HG03565 (cell line): ENCODE data around the gene SLC8B1.

Source experiments
- ATAC-seq: cut with Tn5 transposase; IDR thresholded peaks from one replicate; pipeline ENCODE4 v1.9.1; 2021; ENCODE audit warnings: mild to moderate bottlenecking, moderate library complexity; ENCODE audit not compliant: unreplicated experiment

Gene SLC8B1

GRCh38 chr12:113296557-113297213, 38.2 kb downstream of the SLC8B1 start:
- ATAC-seq: no peak

DNA sequence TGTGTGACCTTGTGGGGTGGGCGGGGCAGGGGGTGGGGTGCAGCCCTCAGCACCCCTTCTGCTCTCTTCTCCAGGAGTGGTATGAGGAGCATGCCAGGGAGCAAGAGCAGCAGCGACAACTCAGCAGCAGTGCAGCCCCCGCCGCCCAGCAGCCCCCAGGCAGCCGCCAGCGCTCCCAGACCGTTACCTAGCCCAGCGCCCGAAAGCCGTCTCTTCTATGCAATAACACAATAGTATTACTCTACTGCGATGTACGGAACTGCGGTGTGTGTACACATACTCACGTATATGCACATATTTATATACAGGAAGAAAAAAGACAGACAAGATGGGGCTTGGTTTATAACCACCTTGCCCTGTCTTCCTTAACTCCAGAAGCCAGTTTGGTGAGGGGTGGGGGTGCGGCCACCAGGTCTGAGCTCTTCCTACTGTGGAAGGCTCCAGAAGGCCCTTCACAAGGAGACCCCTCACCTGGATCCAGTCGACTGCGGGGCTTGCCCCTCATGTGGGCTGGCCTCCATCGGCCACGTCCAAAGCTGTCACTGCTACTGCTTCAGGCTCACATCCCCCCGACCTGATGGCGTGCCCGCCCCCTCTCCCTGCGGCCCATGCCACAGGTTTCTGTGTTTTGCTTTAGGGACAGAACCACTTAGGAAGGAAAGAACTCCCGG, 38.9 kb downstream of the SLC8B1 start:
- ATAC-seq: no peak

- no peak for ATAC-seq
These were observed 41.8 kb downstream of the SLC8B1 start for GRCh38 chr12:113293100-113293499.

DNA sequence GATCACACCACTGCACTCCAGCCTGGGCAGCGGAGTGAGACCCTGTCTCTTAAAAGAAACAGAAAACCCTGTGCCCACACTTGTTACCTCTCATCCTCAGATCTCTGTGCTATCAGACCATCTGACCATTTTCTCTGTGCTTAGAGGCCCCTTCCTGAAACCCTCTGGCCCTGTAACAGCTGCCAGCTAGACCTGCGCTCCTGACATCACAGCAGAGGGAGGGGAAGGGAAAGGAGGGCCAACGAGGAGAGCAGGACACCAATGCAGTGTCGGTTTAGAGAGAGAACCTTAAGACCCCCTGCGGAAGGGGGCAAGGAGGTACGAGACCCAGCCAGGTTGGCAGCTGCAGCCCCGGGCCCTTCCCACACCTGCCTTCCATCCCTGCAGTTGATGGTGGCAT, 42.4 kb downstream of the SLC8B1 start:
- no peak for ATAC-seq

DNA sequence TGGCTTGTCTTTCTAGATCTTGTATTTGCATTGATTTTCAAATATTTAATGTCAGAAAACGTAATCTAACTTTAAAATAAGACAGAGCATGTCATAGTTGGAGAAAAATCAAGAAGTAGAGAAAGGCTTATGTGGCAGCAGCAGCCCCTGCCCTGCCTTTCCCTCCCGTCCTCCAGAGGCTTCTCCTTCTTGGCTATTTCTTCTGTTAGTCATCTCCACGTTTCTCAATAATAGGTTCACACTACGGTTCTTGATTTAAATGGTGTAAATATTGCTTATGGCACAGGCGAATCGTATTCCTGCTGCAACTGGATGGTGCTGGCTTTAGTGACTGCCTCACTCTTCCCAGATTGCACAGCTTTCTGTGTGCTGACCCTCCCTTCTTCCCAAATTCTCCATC, 42.8 kb downstream of the SLC8B1 start:
- no peak for ATAC-seq

- ATAC-seq: no peak
These were observed 43.3 kb downstream of the SLC8B1 start for GRCh38 chr12:113291586-113291985.

DNA sequence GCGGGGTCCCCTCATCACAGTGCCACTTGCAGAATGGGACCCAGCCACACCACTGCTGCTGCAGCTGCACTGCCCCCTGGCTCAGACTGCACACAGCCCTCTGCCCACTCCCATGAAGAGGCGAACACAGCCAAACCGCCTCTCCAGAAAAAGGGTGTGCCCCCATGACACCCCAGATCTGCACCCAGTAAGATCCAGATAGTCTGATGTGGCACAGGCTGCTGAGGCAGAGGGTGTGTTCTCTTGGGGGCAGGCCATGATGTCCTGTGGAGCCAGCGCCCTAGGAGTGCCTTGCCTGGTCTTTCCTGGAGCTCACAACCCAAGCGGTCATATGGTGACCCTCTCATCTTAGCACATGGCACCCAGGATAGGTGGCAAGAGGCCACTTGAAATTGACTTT, 44.4 kb downstream of the SLC8B1 start:
- ATAC-seq: no peak

- ATAC-seq: no peak
These were observed 45.5 kb downstream of the SLC8B1 start for GRCh38 chr12:113289361-113289760.

DNA sequence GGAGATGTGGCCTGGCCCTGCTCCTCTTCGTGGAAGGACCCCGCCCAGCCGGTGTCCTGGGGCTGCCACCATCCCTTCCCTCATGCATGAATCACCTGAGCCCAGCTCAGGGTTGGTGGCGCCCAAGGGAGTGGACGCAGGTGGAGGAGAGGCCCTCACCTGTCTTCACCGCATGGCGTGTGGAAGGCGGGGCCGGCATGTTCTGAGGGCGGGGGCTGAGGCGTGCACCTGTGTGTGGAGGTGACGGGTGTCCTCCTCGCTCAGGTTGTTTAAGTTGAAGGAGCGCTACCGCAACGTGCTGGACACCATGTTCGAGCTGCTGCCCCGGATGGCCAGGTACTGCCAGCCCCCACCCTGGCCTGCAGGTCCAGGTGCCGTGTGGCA, 47.0 kb downstream of the SLC8B1 start:
- ATAC-seq: no peak

- ATAC-seq: no peak
These were observed 47.6 kb downstream of the SLC8B1 start for GRCh38 chr12:113287146-113287898.

- ATAC-seq: no peak
These were observed 48.2 kb downstream of the SLC8B1 start for GRCh38 chr12:113286712-113287111.

DNA sequence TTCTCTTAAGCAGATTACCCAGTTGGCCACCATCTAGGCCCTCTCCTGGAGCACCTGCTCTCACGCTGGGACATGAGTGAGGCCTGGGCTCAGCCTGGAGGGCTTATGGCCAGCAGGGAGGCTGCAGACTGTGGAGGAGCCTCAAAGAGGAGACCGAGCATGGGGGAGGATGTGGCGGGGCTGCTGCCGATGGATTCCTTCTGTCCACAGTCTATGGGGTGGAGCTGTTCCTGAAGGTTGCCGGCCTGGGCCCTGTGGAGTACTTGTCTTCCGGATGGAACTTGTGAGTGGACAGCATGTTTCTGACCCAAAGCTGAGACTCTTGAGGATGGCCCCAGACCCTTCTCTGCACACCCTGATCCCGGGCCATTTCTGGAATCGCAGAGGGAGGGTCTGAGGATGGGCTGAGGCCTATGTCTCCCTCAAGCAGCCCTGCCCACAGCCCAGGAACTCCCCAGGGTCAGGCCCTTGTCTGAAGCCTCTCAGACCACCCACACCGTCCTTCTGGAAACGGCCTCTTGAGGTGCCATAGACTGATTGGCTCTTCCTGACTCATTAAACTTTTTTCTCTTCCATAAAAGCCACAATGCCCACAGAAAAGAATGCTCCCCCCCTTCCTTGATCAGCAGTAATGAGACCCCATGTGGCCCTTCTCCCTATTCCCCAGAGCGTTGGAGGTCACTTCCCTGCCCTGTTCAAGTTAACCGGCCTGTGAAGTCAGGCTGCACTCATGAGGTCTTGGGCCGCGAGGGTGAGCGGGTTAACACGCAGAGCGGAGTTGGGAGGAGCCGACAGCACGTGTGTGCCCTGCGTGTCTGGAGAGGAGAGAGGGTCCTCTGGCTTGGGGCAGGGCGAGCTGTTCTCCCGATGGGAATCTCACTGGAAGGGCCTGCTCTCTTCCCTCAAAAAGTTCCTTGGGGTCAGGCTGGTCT, 49.0 kb downstream of the SLC8B1 start:
- ATAC-seq: no peak

DNA sequence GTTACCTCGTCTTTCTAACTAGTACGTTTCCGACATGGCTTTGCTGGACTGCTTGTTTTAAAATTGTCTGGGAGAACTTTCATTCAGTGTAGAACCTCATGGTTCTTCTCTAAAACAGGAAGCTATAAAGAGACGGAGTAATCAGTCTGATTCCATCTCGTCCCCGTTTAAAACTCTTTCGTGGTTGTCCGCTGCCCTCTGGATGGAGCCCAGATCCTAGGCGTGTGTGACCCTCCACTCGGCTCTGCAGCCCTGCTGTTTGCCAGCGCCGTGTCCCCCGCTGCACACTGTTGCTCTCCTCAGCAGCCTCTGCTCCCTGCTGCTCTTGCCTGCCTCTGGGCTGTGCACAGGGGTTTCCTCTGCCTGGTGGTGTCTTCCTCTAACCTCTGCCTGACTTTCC, 50.2 kb downstream of the SLC8B1 start:
- no peak for ATAC-seq

- ATAC-seq: no peak
These were observed 56.3 kb downstream of the SLC8B1 start for GRCh38 chr12:113278633-113279032.

DNA sequence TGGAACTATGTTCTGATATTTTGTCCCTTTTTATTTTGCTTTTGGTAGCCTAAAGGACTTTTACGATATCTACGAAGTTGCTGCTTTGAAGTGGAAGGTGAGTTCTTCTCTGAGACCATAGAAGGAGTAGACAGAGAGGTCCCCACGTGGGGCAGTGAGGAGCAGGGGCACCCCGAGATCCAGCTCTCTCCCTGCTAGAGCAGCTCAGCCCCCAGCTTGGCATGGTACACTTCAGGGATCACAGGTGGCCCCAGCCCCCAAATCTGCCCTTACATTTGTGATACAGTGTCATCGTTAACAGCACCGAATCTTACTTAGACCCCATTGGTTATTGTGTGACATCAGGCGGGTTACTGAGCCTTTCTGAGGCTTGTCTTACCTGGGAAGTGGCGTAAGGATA, 56.8 kb downstream of the SLC8B1 start:
- no peak for ATAC-seq

DNA sequence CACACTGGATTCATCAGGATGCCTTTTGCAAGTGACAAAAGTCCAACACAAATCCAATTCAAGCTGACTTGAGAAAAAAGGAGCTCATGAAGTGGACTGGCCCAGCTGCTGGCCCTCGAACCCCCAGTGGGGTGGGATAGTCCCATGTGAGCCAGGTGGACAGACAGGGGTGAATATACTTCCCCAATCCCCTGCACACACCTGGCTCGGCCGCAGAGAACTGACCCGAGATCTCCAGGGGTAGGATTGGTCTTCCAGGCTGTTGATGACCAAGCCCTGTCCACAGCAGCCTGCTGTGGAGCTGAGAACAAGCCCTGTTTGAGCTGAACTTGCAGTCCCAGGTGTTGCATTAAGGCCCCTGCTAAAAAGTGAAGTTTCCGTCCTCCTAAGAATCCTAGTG, 57.4 kb downstream of the SLC8B1 start:
- ATAC-seq: no peak

DNA sequence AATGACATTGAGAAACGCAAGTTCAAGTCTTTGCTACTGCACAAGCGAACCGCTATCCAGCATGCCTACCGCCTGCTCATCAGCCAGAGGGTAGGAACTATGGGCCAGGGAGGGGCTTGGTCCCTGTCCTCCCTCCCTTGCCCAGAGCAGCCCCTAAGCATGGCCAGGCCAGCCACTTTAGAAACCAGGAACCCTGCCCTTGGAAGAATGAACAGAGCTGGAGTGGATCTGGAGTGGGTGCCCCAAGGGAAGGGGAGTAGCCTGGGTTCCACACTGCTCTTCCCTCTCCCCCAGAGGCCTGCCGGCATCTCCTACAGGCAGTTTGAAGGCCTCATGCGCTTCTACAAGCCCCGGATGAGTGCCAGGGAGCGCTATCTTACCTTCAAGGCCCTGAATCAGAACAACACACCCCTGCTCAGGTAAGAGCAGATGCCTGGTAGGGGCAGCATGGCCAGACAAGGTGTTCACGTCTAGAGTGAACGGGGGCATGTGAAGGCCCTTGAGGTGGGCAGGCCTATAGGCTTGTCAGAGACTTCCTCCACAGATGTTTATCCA, 57.9 kb downstream of the SLC8B1 start:
- no peak for ATAC-seq

GRCh38 chr12:113276306-113276705, 58.6 kb downstream of the SLC8B1 start:
- no peak for ATAC-seq

DNA sequence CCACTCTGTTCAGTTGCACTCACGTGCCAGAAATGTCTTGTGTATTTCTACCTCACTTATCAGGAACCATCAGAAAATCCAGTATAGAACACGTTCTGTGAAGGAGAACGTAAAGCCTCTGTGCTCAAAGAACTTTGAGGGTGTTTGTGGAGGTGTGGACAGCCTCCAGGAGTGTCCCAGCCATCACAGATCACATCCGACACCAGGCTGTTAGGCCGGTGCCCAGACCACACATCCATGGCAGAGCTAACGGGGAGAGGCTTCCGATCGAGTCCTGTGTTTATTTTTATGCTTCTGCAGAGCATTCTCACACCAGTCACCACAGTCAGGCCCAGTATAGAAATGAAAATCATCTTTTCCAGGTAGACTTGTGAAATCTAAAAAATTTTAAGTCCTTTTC, 60.1 kb downstream of the SLC8B1 start:
- ATAC-seq: no peak

GRCh38 chr12:113273053-113273725, 61.7 kb downstream of the SLC8B1 start:
- ATAC-seq: no peak
